GM19193 (cell line): ENCODE results near the gene LDAH.

ENCODE experiments used
- POLR2A ChIP-seq: IDR thresholded peaks from 4 replicates; pipeline ENCODE4 v1.6.1; 2011; ENCODE audit not compliant: insufficient read depth, insufficient read length; ENCODE audit errors: extremely low read depth

LDAH gene

DNA sequence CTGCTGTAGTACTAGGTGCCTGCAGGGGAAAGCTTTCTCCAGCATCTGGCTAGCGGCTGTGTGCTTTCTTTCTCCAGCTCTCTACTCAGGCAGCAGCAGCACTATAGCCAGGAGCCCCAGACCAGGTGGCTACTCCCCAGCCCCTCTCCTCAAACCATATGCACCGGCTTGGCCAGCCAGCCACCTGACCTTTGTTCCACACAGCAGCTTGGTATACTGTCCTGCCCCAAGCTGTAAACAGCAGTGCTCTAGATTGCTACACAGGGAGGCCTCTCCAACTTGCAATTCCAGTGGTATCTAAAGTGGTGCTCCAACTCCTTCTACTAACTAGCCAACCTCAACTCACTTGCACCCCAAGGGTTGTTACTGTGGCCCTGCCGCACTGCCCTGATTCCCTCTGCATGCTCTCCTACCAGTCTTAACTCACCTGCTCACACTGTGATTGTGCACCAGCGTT is 19.6 kb downstream of the LDAH start:
- TF ChIP-seq POLR2A, result no peak

DNA sequence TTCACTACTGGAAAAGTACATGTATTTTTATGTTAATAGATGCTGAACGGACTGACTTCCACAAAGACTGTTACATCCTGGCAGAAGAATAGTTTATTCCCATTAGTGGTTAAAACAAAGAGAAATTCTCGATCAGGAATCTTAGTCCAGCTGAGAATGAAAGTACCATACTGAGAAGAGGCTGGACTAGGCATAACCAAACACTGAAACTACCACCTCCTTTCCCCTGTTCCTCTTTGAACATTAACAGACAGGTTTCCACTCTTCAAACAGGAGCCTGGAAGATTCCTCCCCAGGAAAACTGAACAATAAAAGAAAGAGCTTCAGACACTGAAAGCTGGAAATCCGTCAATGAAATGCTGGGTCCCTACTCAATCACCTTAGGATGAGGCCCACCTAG is 25.8 kb downstream of the LDAH start:
- no peak for TF ChIP-seq POLR2A

DNA sequence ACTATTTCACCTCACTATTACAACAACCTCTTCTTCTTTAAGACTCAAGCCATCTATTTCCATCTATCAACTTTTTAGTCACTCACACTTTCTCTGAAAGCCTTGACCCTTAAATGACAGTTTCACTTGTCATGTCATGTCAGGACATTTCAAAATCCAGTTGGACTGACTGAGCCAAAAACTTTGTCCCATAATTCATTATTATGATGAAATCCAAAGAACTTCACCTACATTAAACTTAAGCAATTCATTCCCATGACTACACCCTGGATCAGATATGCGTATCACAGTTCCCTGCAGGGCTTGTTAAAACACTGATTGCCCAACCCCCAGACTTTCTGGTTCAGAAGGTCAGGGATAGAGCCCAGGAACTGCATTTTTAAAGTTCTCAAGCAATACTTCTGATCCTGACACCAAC is 26.5 kb downstream of the LDAH start:
- TF ChIP-seq POLR2A, result no peak

DNA sequence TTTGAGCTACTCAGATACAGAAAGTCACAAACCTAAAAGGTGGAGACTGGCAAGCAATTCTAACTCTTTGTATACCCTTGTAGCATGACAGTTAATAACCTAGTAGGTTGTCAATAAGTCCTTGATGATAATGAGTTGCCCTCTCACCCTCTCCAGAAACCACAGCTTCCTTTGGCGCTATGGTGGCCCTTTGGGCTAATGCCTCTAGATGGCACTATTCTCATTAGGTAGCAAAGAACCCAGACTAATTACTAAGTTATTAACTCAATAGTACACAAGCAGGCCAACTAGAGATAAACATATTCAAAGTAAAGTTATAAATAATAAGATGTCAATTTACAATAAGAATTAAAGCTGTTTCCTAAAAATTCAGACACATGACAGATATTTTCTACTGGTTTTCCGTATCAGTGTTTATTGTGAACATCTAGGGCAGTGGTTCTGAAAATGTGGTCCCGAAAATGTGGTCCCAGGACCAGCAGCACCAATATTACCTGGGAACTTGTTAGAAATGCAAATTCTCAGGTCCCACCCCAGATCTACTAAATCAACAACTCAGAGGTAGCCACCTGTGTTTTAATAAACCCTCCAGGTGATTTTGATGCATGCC is 41.1 kb downstream of the LDAH start:
- TF ChIP-seq POLR2A, result no peak

DNA sequence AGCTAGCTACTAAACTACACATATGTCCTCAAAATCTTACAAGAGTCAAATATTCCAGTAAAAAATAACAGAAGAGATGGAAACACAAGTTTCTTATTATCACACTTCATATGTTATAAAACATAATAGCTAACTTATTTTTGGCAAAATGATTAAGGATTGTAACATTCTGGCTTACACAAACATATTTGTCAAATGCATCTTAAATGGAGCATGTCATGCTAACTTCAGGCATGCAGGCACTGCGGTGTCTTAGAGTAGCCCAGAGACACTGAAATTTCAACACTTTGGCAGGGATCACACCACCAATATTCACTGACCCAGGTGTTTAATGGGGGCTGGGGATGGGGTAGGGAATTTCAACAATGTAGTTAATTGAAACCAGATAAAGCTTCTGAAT is 51.6 kb downstream of the LDAH start:
- TF ChIP-seq POLR2A, result no peak

DNA sequence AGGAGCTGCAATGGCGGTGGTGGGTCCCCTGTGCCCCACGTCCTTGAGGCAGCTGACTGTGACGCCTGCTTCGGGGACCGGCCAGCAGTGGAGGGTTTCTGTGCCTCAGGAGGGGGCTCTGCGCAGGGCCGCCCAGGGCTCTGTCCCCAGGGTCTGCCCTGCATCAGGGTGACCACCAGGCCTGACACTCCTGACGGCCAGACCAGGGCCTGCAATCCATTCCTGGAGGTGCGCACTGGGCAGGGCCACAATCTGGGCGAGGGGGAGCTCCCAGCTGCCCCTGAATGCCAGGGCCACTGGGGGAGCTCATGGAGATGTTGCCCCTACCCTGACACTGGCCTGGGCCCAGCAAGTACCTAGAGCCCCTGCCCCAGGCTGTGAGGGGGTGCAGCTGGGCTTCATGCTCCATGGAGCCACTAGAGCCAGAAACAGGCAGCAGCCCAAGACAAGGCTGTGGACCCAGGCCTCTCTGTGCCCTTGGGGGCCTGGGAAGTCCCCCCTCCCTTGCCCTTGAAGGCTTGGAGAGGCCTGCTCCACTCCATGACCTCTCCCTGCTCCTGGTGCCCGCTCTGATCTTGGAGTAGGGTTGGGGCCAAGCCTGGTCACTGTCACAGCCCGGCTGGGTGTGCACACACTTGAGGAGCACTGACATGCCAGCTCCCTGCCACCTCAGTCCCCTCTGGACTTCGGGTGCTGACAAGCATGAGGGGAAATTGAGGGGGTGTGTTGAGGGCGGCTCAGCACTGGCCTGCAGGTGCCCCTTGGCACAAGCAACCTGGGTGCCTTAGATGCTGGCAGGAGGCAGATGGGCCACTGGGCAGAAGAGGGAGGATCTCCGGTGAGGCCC is 55.9 kb downstream of the LDAH start:
- no peak for TF ChIP-seq POLR2A

DNA sequence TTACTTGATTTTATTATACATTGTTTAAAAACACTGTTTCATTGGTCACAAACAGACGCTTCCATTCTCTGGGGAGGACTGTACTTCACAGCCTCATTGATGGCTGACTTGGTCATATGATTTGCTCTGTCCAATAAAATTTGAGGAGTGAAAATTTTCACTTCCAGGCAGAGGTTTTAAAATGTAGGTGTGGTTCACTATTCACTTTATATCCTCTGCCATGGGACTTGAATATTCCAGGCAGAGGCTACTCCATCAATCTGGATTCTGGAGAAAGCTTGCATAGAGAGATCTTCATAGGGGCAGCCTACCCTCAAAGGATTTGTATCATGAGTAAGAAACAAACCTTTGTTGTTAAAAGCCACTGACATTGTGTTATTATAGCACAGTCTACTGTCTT is 56.7 kb downstream of the LDAH start:
- no peak for TF ChIP-seq POLR2A

DNA sequence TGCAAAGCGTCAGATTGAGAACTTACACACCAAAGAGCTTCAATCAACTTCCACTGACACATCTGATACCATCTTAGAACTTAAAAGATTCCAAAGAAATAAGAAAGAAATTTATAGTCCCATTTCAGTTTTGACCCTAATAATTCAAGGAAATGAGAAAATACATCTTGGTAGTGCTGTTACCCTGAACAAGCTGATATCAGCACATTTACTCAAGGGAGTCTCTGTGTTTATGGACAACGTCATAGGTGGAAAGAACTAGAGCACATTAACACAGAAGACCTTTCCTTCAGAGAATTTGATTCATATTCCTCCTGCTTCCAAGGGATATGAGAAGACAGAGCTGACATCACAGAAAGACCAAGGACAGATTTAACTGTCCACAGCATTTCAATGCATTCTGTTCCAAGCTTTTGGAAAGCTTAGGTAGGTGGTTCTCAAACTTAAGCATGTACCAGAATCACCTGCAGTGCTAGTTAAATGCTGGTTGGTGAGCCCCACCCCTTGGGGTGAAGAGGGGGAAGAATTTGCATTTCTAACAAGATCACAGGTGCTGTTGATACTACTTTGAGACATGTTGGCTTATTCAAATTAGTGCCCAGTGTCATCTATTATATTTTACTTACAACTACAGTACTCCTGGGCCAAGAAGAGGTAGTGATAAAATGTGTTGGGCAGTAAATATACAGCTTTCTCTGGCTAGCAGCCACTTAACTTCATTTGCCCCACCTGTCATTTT is 59.8 kb downstream of the LDAH start:
- TF ChIP-seq POLR2A, result no peak

DNA sequence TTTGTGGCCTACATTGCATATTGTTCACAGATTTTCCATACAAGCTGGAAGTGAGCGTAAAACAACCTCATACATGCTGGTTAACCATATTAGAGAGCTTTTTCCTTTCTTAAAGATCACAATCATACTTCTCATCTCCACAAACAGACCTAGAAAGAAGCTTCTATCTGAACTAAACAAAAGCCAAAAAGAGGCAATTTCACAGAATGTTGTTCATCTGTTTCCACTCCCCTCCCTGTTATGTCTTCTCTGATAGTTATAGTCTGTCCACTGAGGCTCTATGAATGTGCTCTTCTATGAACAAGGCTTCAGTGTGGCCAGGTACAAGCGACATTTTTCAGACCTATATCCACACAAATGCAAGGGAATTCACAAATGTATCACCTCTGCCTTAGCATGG is 63.4 kb downstream of the LDAH start:
- TF ChIP-seq POLR2A, result no peak

DNA sequence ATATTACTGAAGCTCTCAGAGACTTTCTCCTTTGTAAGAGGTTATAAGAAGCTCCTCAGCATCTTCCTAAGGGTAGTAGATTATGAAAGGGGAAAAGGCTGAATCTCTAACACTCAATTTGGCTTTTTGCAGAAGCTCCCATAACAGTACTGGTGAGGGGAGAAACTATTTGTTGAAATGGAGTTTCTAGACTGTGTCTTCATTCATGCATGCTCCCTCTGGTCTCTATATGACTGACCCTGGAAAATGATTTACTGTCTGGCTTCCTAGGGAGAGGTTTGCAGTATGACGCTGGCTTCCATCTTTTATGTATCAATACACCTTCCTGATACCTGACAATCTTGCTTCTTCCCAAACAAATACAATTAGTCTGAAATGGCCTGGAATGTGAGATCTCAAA is 63.9 kb downstream of the LDAH start:
- TF ChIP-seq POLR2A, result no peak

DNA sequence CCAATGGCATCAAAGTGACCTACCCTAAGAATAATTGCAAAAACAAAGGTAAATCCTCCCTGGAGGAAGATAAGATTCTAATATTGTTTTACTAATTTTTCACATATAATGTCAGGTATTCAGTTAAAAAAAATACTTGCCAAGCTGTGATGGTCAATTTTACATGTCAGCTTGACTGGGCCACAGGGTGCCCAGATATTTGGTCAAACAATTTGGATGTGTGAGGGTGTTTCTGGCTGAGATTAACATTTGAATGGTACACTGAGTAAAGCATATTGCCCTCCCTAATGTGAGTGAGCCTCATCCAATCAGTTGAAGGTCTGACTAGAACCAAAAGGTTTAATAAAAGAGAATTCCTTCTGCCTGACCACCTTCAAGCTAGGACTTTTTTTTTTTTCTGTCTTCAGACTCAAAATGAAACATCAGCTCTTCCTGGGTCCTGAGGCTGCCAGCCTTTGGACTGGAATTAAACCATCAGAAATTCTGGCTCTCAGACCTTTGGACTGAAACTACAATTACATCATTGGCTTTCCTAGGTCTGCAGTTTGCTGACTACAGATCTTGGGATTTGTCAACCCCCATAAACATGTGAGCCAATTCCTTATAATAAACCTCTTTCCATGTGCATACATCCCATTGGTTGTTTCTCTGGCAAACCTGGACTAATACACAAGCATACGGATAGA is 65.4 kb downstream of the LDAH start:
- no peak for TF ChIP-seq POLR2A

DNA sequence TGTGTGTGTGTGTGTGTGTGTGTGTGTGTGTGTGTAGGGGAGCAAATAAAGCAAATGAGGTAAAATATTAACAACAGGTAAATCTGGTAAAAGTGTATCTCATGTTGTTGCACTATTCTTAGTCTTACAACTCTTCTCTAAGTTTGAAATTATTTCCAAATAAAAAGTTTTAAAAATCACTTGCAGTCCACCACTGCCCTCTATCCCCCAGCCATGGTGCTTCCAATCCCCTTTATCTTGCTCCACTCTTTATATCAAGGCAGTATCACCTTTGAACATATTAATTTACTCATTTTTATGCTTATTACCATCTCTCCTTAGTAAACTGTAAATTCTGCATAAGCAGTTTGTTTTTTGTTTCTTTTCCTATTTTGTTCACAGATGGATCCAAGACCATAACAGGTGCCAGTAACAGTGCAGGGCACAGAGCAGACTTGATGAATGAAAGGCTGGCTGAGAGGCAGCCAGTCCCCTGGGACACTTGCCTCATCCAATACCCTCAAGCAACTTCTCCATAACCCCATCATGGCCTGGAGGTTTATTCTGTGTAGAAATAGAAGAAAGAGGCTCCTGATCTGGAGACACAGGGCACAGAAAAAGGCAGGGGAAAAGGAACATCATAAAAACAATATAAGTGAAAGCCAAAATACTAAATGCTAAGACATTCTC is 67.6 kb downstream of the LDAH start:
- TF ChIP-seq POLR2A, result no peak

DNA sequence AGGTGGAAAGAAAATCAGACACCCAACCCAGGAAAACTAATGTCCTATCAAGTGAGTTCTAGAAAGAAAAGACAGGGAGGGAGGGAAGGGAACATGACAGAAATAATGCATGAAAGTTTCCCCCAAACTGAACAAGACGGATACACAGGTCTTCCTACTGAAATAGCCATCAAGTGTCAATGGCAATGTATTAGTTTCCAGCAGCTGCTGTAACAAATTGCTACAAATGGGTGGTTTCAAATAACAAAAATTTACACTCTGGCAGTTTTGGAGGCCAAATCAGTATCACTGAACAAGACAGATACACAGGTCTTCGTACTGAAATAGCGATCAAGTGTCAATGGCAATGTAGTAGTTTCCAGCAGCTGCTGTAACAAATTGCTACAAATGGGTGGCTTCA is 70.6 kb downstream of the LDAH start:
- TF ChIP-seq POLR2A, result no peak

DNA sequence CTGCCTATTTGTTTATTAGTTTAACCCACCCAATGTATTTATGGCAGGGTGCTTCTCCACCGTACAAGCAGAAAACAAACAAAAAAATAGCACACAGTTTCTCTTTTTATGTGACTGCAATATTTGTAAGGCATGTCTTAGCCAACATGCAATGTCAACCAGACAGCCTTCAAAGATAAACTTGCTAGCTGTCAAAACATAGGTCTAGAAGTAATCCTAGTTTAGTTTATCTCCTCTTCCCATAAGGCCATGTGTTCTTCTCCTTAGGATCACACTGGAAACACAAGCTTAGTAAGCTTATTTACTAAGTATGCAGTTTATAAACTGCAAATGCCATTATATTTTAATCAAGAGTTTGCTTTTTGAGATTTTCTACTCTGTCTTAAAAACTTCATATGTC is 75.6 kb downstream of the LDAH start:
- TF ChIP-seq POLR2A, result no peak
